NCI-H345 treated with DMSO at 0.1 percent for 48 hours (cell line): ENCODE data around the gene STYX.

ENCODE experiments used
- DNase-seq: peaks from one replicate; lab custom pipeline; 2025; ENCODE audit not compliant: unreplicated experiment; lab: John Stamatoyannopoulos, UW

STYX gene

DNA sequence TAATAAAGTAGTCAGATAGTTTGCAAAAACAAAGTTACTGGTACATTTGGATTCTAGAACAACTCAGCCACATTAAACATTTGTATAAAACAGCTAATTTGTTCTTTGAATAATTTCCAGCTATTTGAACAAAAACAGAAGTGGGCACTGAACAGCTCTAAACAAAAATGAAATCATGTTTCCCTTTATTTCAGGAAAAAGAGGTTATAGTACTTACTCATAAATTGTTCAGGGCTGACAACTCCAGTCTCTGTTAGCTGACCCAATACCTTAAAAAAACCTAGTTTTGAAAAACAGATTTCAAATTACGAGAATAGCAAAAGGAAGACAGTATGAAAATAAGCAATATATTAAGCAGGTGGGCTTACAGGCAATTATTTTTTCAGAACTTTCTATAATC is 53.2 kb downstream of the STYX start:
- no peak for DNase-seq

DNA sequence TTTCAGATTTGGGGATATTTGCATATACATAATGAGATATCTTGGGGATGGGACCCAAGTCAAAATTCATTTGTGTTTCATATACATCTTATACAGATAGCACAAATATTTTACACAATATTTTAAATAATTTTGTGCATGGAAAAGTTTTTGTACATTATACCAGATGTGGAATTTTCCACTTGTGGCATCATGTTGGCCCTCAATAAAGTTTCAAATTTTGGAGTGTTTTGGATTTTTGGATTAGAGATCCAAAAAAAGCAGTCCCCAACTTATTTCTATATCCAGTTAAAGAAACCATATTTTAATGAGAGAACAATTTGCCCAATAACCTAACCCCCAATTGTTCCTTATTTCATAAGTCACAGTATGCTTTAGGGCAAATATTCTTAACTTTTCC is 56.9 kb downstream of the STYX start:
- no peak for DNase-seq

GRCh38 chr14:52789118-52789517 is 59.2 kb downstream of the STYX start:
- no peak for DNase-seq

DNA sequence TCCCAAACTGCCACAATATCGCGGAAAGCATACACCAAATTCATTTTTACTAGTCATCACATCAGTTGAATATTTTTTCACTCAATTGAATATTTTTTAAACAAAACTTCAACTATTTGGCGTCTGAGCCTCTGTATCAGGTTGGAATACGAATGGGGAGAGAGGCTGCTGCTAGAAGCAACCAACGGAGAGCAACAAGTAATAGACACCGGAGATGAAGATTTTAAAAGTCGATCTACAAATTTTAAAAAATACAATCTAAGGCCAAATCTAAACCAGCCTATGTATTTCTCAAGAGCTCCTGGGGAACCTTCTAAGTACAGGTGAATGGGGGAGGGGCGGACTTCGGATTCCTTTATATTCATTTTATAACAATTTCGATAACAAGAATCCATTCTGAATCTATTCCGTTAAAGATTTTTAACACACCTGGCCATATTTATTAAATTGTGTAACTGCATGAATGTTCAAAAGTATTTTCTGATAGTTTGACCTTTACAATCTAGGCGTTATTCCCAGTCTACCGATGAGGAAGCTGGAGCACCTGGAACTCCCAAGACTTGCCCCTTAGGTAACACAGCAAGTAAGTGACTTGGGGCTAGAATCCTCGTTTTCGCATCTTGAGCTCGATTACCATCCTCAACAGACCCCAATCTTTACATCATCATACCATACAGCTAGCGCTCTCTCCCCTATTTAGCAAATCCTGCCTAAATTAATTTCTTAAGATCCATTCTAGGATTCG is 60.2 kb downstream of the STYX start:
- peak; percentile 4 for DNase-seq

GRCh38 chr14:52790756-52791222 is 60.8 kb downstream of the STYX start:
- peak; percentile 26 for DNase-seq

DNA sequence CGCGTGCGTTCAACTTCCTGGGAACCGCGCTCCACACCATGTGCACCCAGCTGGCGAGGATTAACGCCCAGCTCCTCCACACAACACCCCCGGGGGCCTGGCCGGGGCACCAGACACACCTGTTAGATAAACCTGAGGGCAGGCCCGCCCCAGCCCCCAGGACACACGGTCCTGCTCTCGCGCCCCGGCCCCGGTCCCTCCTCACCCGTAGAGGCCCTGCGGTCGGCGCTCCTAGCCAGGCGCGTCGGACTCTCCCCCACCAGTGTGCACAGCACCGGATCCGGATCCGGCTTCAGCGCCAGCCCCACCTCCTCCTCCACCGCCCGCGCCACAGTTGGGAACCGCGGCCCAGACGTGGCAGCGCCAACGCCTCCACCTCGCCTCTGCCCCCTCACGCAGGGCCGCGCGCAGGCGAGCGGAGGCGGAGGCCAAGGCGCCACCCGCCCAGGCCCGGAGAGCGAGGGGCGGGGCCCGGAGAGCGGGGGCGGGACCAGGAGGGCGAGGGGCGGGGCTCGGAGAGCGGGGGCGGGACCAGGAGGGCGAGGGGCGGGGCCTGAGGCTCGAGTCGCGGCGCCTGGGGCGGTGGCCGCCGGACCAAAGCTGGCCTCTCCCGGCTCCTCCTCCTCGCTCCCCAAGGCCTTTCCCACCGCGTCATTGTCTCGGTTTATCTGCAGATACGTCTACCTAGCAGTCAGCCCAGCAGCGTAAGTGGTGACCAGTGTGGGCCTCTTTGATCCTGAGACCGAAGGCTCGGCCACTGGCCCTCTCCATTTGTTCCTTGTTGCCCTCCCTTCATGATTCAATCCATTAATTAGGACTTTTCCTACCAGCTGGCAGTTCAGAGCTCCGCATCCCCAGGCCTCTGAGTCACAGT is 61.5 kb downstream of the STYX start, which contains the start of gene GNPNAT1:
GNPNAT1 (minus strand) TSS at position 385 of the 874 bp plus-strand sequence. CDS start 6,957 bp downstream, outside the sequence.
- DNase-seq = peak; percentile 91

- no peak for DNase-seq
Observed at GRCh38 chr14:52792097-52792415, 62.1 kb downstream of the STYX start.

DNA sequence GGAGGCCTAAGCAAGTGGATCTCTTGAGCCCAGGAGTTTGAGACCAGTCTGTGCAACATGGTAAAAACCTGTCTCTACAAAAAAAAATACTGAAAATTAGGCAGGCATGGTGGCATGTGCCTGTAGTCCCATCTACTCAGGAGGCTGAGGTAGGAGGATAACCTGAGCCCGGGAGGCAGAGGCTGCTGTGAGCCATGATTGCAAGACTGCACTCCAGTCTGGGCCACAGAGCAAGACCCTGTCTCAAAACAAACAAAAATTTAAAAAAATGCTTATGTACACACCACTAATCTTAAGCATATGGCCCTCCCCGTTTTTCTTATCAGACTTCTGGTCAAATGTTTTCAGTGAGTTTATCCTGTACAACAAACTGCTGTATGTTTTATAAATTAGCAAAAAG is 63.1 kb downstream of the STYX start:
- no peak for DNase-seq

DNA sequence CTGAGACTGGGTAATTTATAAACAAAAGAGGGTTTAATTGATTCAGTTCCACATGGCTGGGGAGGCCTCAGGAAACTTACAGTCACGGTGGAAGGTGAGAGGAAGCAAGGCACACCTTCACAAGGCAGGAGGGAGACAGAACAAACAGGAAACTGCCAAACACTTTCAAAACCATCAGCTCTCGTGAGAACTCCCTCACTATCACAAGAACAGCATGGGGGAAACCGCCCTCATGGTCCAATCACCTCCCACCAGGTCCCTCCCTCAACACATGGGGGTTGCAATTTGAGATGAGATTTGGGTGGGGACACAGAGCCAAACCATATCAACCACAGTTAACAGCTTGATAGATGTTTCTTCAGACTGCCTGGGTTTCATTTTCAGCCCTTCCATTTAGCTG is 67.7 kb downstream of the STYX start:
- DNase-seq = no peak

GRCh38 chr14:52798826-52799225 is 68.9 kb downstream of the STYX start:
- no peak for DNase-seq

GRCh38 chr14:52801014-52801712 is 71.2 kb downstream of the STYX start:
- DNase-seq = no peak

DNA sequence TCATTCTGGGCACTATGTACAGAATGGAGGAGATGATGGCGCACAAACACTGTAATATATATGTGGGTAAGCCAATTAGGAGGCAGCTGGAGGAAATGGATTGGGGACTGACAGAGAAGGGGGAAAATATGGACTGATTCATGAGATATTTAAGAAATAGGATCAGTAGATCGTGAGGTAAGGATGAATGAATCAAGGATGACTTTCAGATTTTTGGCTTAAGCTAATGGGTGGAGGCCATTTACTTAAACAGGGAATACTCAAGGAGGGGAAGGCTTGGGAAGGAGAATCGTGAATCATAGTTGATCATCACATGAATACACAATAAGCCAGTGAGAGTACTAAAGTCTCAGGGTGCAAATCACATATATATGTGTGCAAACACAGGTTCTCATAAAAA is 72.6 kb downstream of the STYX start:
- DNase-seq = no peak

GRCh38 chr14:52806115-52806514 is 76.1 kb downstream of the STYX start:
- no peak for DNase-seq

GRCh38 chr14:52808101-52808500 is 78.1 kb downstream of the STYX start:
- DNase-seq = no peak

GRCh38 chr14:52821805-52822250 is 91.9 kb downstream of the STYX start:
- no peak for DNase-seq

GRCh38 chr14:52824462-52824861 is 94.5 kb downstream of the STYX start:
- DNase-seq = no peak
